ELF-1 (cell line): Measurements from ENCODE around the gene DNLZ.
"Not testable (repeated sequence)": the region's sequence is repeated elsewhere in the genome, so short reads cannot be mapped to it uniquely, and the experiment has no call there.

Source experiments
- DNase-seq: peaks from one replicate; pipeline ENCODE4 v3.0.0-alpha.2; 2016; ENCODE audit warnings: low read depth, low spot score

Gene DNLZ

GRCh38 chr9:136331030-136331429 lies 32.5 kb downstream of the DNLZ start:
- no peak for DNase-seq

DNA sequence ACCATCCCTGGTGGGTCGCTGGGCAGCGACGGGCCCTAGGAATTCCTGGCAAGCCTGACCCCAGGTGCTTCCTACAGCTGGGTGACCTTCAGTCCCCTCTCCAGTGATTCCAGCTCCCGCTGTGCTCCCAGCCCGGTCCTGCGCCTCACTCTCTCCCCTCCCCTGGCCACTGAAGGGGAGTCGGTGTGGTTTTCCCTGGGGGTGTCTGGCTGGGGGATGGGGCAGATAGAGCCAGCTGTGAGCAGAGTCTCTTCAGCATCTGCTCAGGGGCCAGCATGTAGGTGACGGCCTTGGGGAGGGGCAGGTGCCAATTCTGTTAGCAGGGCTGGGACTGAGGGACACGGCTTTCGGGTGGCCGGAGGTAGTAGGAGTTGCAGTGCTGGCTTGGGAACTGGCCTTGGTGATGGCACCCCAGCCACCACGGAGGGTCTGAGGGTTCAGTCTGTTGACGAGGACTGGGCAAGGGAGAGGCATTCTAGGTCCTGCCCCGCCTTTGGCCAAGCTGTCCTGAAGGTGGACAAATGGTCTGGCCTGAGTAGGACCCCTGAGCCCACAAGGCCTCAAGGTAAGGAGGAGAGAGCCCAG lies 33.0 kb downstream of the DNLZ start:
- DNase-seq = no peak

DNA sequence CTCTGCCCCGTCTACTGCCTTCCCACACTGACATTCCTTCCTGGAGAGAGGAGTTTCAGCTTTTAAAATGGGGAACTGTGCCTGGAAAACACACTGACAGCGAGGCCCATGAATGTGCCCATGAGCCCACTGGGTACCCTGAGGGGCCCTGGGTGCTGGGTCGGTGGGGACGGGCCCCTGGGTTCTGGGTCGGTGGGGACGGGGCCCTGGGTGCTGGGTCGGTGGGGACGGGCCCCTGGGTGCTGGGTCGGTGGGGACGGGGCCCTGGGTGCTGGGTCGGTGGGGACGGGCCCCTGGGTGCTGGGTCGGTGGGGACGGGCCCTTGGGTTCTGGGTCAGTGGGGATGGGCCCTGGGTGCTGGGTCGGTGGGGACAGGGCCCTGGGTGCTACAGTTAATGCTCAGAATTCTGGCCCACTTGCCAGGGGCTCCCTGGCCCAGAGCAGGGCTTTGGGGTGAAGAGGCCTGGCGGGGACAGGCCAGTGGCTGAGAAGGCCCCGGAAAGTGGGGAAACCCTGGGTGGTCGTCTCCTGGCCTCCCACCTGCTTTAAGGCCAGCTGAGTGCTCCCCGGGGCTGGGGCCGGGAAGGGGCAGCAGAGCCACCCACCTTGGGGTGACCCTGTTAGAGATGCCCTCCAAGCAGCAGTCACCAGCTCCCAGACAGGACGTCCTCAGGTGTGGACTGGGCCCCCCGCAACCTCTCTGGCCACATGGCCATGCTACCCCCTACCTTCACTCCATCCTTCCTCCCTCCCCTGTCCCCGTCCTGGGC lies 33.7 kb downstream of the DNLZ start:
- no peak for DNase-seq

- no peak for DNase-seq
Measured at GRCh38 chr9:136329211-136329627, 34.3 kb downstream of the DNLZ start.

DNA sequence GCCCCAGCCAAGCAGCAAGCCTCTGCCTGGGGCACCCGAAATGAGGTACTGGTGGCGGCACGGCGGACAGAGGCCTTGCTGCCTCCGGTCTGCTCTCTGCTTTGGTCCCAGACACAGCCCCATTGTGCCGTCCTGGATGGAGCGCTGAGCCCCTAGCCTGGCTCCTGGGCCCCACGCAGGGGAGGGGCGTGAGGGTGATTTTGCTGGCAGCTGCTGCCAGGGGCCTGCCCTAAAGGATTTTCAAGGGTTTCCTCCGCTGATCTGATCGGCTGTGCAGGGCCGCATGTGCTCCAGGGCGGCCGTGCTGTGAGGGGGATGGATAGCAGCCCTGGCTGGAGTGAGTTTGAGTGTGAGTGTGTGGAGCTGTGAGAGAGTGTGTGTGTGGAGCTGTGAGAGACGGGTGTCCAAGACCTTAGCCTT lies 34.9 kb downstream of the DNLZ start:
- DNase-seq = peak; percentile 35

GRCh38 chr9:136328011-136328621 lies 35.4 kb downstream of the DNLZ start:
- DNase-seq = peak; percentile 24

DNA sequence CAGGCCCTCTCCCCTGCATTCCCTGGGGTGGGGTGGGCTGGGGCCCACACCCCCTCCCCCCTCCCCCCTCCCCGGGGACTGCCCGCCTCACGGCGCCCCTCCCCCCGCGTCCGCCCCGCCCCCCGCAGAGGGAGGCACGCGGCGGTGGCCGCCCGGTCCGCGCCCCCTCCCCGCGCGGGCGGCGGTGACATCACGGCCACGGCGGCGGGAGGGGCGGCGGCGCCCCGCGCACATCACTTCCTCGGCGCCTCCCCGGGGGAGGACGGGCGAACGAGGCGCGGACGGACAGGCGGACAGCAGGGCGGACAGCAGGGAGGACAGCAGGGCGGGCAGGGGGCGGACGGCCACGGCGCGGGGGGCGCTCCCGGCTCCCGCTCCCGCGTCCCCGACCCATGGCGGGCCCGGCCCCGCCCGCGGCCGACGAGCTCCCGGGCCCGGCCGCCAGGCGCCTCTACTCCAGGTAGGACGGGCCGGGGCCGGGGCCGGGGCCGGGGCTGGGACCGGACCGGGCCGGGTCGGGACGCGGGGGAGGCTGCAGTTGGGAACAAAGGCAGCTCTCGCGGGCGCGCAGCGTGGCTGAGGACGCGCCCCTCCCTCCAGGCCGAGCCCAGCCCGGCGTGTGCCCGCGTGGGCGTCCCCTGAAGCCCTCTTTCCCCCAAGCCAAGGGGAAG lies 36.1 kb downstream of the DNLZ start, which contains the start of gene GPSM1:
Gene GPSM1 (plus strand): TSS at position 236 of the 671 bp plus-strand sequence. CDS start 157 bp downstream, at position 393.
- no peak for DNase-seq

GRCh38 chr9:136326761-136327303 lies 36.7 kb downstream of the DNLZ start:
- DNase-seq = no peak

- peak; percentile 68 for DNase-seq
Measured at GRCh38 chr9:136326061-136326760, 37.3 kb downstream of the DNLZ start.

- DNase-seq = no peak
Measured at GRCh38 chr9:136325358-136325757, 38.2 kb downstream of the DNLZ start.

GRCh38 chr9:136324501-136325300 lies 38.8 kb downstream of the DNLZ start:
- no peak for DNase-seq

DNA sequence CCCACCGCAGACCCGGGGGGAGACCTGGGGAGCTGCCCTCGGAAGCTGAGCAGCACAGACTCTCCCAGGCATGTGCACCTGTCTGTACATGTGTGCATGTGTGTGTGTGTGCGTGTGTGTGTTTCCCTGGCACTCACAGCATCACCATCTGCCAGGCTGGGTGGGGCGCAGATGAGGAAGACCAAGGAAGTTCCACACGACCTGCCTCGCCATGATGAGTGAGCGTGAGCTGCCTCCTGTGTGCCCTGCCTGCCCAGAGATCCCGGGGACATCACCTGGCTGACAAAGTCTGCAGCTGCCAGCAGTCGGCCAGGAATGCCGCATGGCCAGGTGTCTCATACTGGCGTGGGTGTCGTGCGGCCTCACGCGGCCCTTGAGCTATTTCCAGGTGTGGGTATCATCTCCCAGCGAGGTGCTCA lies 40.2 kb downstream of the DNLZ start:
- no peak for DNase-seq

GRCh38 chr9:136322756-136323330 lies 40.7 kb downstream of the DNLZ start:
- DNase-seq = no peak

- no peak for DNase-seq
Measured at GRCh38 chr9:136321561-136321960, 42.0 kb downstream of the DNLZ start.

- DNase-seq = not testable (repeated sequence)
Measured at GRCh38 chr9:136320972-136321371, 42.6 kb downstream of the DNLZ start.

DNA sequence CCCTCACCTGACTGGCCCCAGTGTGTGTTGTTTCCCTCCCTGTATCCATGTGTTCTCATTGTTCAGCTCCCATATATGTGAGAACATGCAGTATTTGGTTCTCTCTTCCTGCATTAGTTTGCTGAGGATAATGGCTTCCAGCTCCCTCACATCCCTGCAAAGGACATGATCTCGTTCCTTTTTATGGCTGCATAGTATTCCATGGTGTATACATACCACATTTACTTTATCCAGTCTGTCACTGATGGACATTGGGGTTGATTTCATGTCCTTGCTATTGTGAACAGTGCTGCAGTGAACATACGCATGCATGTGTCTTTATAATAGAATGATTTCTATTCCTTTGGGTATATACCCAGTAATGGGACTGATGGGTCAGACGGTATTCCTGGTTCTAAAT lies 43.6 kb downstream of the DNLZ start:
- not testable (repeated sequence) for DNase-seq

GRCh38 chr9:136319244-136319643 lies 44.3 kb downstream of the DNLZ start:
- not testable (repeated sequence) for DNase-seq

- DNase-seq = no peak
Measured at GRCh38 chr9:136318776-136319241, 44.7 kb downstream of the DNLZ start.

- no peak for DNase-seq
Measured at GRCh38 chr9:136318111-136318775, 45.3 kb downstream of the DNLZ start.
